Rectal smooth muscle tissue (tissue), 1 donor: ENCODE data around the gene DGKG.

ENCODE experiments used
- H3K27ac ChIP-seq: one replicate; pipeline ENCODE4 v1.7.0; 2013; ENCODE audit warnings: low read depth, low read length, inconsistent platforms
- H3K27me3 ChIP-seq: one replicate; pipeline ENCODE4 v1.7.0; 2013; ENCODE audit warnings: low read length; ENCODE audit not compliant: control insufficient read depth, insufficient read depth
- H3K36me3 ChIP-seq: one replicate; pipeline ENCODE4 v1.7.0; 2013; ENCODE audit warnings: low read length; ENCODE audit not compliant: control insufficient read depth, insufficient read depth
- H3K4me1 ChIP-seq: one replicate; pipeline ENCODE4 v1.7.0; 2013; ENCODE audit warnings: low read length; ENCODE audit not compliant: control insufficient read depth, insufficient read depth
- H3K4me3 ChIP-seq: one replicate; pipeline ENCODE4 v1.7.0; 2013; ENCODE audit warnings: low read length
- H3K9ac ChIP-seq: one replicate; pipeline ENCODE4 v1.7.0; 2013; ENCODE audit warnings: low read length

The DGKG gene

GRCh38 chr3:186307594-186308221 is 54.3 kb downstream of the DGKG start:
- Histone ChIP-seq H3K36me3 (no peaks in the 10 kb centered on the region), H3K4me1 (no peaks in the 10 kb centered on the region), H3K27ac (no peak overlapping the region), H3K27me3 (no peaks in the 10 kb centered on the region), H3K9ac (no peak overlapping the region), H3K4me3 (no peak overlapping the region)

GRCh38 chr3:186305286-186305685 is 56.7 kb downstream of the DGKG start:
- Histone ChIP-seq H3K36me3 (no peaks in the 10 kb centered on the region), H3K27ac (no peak overlapping the region), H3K4me1 (no peaks in the 10 kb centered on the region), H3K27me3 (no peaks in the 10 kb centered on the region), H3K9ac (no peak overlapping the region), H3K4me3 (no peak overlapping the region)

GRCh38 chr3:186303965-186304364 is 58.1 kb downstream of the DGKG start:
- H3K4me3 ChIP-seq = no peak overlapping the region
- H3K36me3 ChIP-seq = no peaks in the 10 kb centered on the region
- H3K9ac ChIP-seq = no peak overlapping the region
- no peaks in the 10 kb centered on the region for H3K4me1 ChIP-seq
- H3K27me3 ChIP-seq = no peaks in the 10 kb centered on the region
- H3K27ac ChIP-seq = no peak overlapping the region

- H3K27me3 ChIP-seq = no peaks in the 10 kb centered on the region
- no peaks in the 10 kb centered on the region for H3K4me1 ChIP-seq
- no peaks in the 10 kb centered on the region for H3K36me3 ChIP-seq
- H3K27ac ChIP-seq = no peak overlapping the region
- H3K9ac ChIP-seq = no peak overlapping the region
- H3K4me3 ChIP-seq = no peak overlapping the region
Observed at GRCh38 chr3:186299327-186299726, 62.7 kb downstream of the DGKG start.

GRCh38 chr3:186298876-186299275 is 63.2 kb downstream of the DGKG start:
- no peaks in the 10 kb centered on the region for H3K36me3 ChIP-seq
- H3K27me3 ChIP-seq = no peaks in the 10 kb centered on the region
- H3K9ac ChIP-seq = no peak overlapping the region
- no peaks in the 10 kb centered on the region for H3K4me1 ChIP-seq
- H3K27ac ChIP-seq = no peak overlapping the region
- H3K4me3 ChIP-seq = no peak overlapping the region

GRCh38 chr3:186290796-186291195 is 71.2 kb downstream of the DGKG start:
- Histone ChIP-seq H3K27ac (no peak overlapping the region), H3K4me1 (peaks cover 10% of the 10 kb centered on the region), H3K27me3 (no peaks in the 10 kb centered on the region), H3K4me3 (no peak overlapping the region), H3K36me3 (peaks cover 2% of the 10 kb centered on the region), H3K9ac (no peak overlapping the region)

- H3K9ac ChIP-seq = no peak overlapping the region
- H3K27ac ChIP-seq = peak overlapping the region; percentile 66
- no peaks in the 10 kb centered on the region for H3K27me3 ChIP-seq
- peaks cover 10% of the 10 kb centered on the region for H3K4me1 ChIP-seq
- H3K4me3 ChIP-seq = no peak overlapping the region
- H3K36me3 ChIP-seq = peaks cover 2% of the 10 kb centered on the region
Observed at GRCh38 chr3:186287711-186288110, 74.3 kb downstream of the DGKG start.

GRCh38 chr3:186286114-186286513 is 75.9 kb downstream of the DGKG start:
- Histone ChIP-seq H3K4me1 (peaks cover 10% of the 10 kb centered on the region), H3K9ac (no peak overlapping the region), H3K27me3 (no peaks in the 10 kb centered on the region), H3K36me3 (peaks cover 2% of the 10 kb centered on the region), H3K4me3 (no peak overlapping the region), H3K27ac (no peak overlapping the region)

GRCh38 chr3:186284661-186285060 is 77.4 kb downstream of the DGKG start:
- Histone ChIP-seq H3K4me3 (no peak overlapping the region), H3K4me1 (peaks cover 10% of the 10 kb centered on the region), H3K27ac (no peak overlapping the region), H3K27me3 (no peaks in the 10 kb centered on the region), H3K36me3 (peaks cover 2% of the 10 kb centered on the region), H3K9ac (no peak overlapping the region)

GRCh38 chr3:186284349-186284652 is 77.7 kb downstream of the DGKG start:
- no peak overlapping the region for H3K9ac ChIP-seq
- peaks cover 2% of the 10 kb centered on the region for H3K36me3 ChIP-seq
- H3K27ac ChIP-seq = no peak overlapping the region
- H3K27me3 ChIP-seq = no peaks in the 10 kb centered on the region
- peaks cover 10% of the 10 kb centered on the region for H3K4me1 ChIP-seq
- H3K4me3 ChIP-seq = no peak overlapping the region

- Histone ChIP-seq H3K27ac (no peak overlapping the region), H3K36me3 (peaks cover 2% of the 10 kb centered on the region)
Observed at GRCh38 chr3:186283651-186284348, 78.2 kb downstream of the DGKG start.

GRCh38 chr3:186283096-186283495 is 78.9 kb downstream of the DGKG start:
- Histone ChIP-seq H3K27ac (no peak overlapping the region), H3K27me3 (no peaks in the 10 kb centered on the region), H3K9ac (no peak overlapping the region), H3K36me3 (peaks cover 2% of the 10 kb centered on the region), H3K4me1 (peaks cover 3% of the 10 kb centered on the region), H3K4me3 (no peak overlapping the region)

More at GRCh38 chr3:186283651-186284348, 78.2 kb downstream of the DGKG start:
- Histone ChIP-seq H3K4me3 (no peak overlapping the region), H3K27me3 (no peaks in the 10 kb centered on the region), H3K4me1 (peaks cover 9% of the 10 kb centered on the region), H3K9ac (no peak overlapping the region)

- peaks cover 2% of the 10 kb centered on the region for H3K36me3 ChIP-seq
- no peak overlapping the region for H3K27ac ChIP-seq
- no peaks in the 10 kb centered on the region for H3K27me3 ChIP-seq
- H3K4me1 ChIP-seq = no peaks in the 10 kb centered on the region
- no peak overlapping the region for H3K4me3 ChIP-seq
- H3K9ac ChIP-seq = no peak overlapping the region
Observed at GRCh38 chr3:186281176-186281575, 80.9 kb downstream of the DGKG start.
